ENCODE measurements around the gene UBE2D3.

Gene UBE2D3

DNA sequence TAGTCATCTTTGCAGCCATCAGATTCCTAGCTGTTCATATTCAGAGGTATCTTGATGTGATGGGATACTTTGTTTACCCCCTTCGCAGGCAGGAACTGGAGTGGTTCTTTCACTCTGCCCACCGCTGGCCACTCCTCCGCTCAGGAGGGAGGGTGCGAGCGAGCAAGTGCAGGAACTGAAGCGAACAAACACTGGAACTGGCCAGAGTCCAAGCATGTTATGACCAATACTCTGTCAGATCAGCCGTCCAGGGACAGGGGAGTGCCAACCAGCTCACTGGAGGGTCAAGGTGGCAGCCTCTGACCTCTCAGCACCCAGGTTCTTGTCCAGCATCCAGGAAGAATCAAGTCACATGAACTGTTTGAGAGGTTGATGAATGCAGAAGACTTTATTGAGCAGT lies 48.6 kb downstream of the UBE2D3 start:
- no peak for DNase-seq (ENCODE audit: low spot score in 2 of 2)
- Mint-ChIP-seq H3K36me3 (ENCODE audit: insufficient read depth) (no peaks in the 10 kb centered on the region), H3K27me3 (peaks cover 10% of the 10 kb centered on the region), H3K4me1 (no peaks in the 10 kb centered on the region), H3K27ac (ENCODE audit: low read depth) (no peak overlapping the region), H3K4me3 (no peak overlapping the region), H3K9me3 (no peaks in the 10 kb centered on the region)
- no peak for ATAC-seq (replicated peaks; ENCODE audit: extremely low read depth, poor library complexity, severe bottlenecking)

DNA sequence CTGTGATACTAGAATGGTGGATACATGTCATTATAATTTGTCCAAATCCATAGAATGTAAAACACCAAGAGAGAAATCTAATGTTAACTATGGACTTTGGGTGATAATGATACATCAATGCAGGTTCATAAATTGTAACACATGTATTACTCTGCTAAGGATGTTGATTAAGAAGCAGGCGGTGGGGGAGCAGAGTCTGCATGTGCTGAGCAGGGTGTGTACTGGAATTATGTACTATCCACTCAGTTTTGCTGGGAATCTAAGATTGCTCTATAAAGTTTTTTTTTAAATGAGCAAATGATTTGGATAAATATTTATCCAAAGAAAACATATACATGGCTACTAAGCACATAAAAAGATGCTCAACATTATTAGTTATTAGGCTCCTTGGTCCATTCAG lies 51.5 kb downstream of the UBE2D3 start:
- Mint-ChIP-seq H3K36me3 (ENCODE audit: insufficient read depth) (no peaks in the 10 kb centered on the region), H3K4me1 (no peaks in the 10 kb centered on the region)
- DNase-seq (ENCODE audit: low spot score in 2 of 2): no peak

DNA sequence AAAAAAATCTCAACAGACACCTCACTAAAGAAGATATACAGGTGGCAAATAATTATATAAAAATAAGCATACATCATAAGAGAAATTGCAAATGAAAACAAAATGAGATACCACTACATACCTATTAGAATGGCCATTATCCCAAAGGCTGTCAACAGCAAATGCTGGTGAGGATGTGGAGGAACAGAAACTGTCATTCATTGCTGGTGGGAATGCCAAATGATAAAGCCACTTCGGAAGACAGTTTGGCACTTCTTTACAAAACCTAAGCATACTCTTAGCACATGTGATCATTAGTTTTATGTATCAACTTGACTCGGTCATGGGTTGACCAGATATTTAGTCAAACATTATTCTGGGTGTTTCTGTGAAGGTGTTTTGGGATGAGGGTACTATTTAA lies 53.1 kb downstream of the UBE2D3 start:
- Mint-ChIP-seq H3K36me3 (ENCODE audit: insufficient read depth) (no peaks in the 10 kb centered on the region), H3K27ac (ENCODE audit: low read depth) (no peak overlapping the region), H3K9me3 (no peaks in the 10 kb centered on the region), H3K4me1 (no peaks in the 10 kb centered on the region), H3K27me3 (peaks cover 10% of the 10 kb centered on the region), H3K4me3 (no peak overlapping the region)
- DNase-seq (ENCODE audit: low spot score in 2 of 2): no peak
- ATAC-seq (replicated peaks; ENCODE audit: extremely low read depth, poor library complexity, severe bottlenecking): no peak

More for the DNA sequence above, 51.5 kb downstream of the UBE2D3 start:
- no peak for ATAC-seq (replicated peaks; ENCODE audit: extremely low read depth, poor library complexity, severe bottlenecking)
- H3K27me3 Mint-ChIP-seq: peaks cover 10% of the 10 kb centered on the region
- H3K9me3 Mint-ChIP-seq: no peaks in the 10 kb centered on the region
- no peak overlapping the region for H3K4me3 Mint-ChIP-seq
- no peak overlapping the region for H3K27ac Mint-ChIP-seq (ENCODE audit: low read depth)

DNA sequence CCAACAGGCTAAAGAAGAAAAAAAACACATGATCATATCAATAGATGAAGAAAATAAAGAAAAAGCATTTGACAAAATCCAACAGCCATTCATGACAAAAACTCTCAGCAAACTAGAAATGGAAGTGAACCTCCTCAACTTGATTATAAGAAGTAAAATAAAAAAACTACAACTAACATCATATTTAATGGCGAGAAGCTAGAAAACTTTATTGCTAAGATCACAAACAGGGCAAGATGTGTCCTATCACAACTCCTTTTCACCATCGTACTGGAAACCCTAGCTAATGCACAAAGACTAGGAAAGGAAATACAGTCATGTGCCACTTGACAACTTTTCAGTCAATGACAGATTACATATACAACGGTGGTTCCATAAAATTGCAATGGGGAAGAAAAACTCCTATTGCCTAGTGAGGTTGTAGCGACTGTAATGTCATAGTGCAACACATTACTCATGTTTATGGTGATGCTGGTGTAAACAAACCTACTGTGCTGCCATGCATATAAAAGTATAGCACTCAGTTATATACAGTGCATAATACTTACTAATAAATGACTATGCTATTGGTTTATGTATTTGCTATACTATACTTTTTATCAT lies 54.5 kb downstream of the UBE2D3 start:
- Mint-ChIP-seq H3K9me3 (no peaks in the 10 kb centered on the region), H3K4me1 (no peaks in the 10 kb centered on the region), H3K27me3 (no peaks in the 10 kb centered on the region), H3K36me3 (ENCODE audit: insufficient read depth) (no peaks in the 10 kb centered on the region), H3K27ac (ENCODE audit: low read depth) (no peak overlapping the region), H3K4me3 (no peak overlapping the region)
- no peak for ATAC-seq (replicated peaks; ENCODE audit: extremely low read depth, poor library complexity, severe bottlenecking)
- no peak for DNase-seq (ENCODE audit: low spot score in 2 of 2)

GRCh38 chr4:102764901-102765300 lies 62.5 kb downstream of the UBE2D3 start:
- no peaks in the 10 kb centered on the region for H3K9me3 Mint-ChIP-seq
- peaks cover 9% of the 10 kb centered on the region for H3K36me3 Mint-ChIP-seq (ENCODE audit: insufficient read depth)
- no peak overlapping the region for H3K4me3 Mint-ChIP-seq
- H3K4me1 Mint-ChIP-seq: peaks cover 14% of the 10 kb centered on the region
- H3K27me3 Mint-ChIP-seq: peaks cover 19% of the 10 kb centered on the region
- DNase-seq (ENCODE audit: low spot score in 2 of 2) (no peak), ATAC-seq (replicated peaks; ENCODE audit: extremely low read depth, poor library complexity, severe bottlenecking) (no peak)
- H3K27ac Mint-ChIP-seq (ENCODE audit: low read depth): no peak overlapping the region

DNA sequence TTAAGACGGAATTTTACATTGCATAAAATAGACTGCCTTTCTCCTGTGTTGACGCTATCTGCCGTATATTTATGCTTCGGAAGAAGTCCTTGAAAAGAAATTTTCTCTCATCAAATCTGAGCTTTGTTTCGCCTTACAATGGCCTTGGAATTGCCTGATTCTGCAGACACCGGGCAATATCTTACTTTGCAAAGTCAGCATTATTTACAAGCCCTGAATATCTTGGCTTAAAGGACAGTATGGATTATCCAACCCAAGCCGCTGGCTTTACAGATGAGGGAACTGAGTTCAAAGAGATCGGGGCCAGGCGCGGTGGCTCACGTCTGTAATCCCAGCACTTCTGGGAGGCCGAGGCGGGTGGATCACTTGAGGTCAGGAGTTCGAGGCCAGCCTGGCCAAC lies 65.4 kb downstream of the UBE2D3 start:
- DNase-seq (ENCODE audit: low spot score in 2 of 2) (no peak), ATAC-seq (replicated peaks; ENCODE audit: extremely low read depth, poor library complexity, severe bottlenecking) (no peak)
- H3K27me3 Mint-ChIP-seq: peaks cover 19% of the 10 kb centered on the region
- no peak overlapping the region for H3K27ac Mint-ChIP-seq (ENCODE audit: low read depth)
- H3K36me3 Mint-ChIP-seq (ENCODE audit: insufficient read depth): peaks cover 13% of the 10 kb centered on the region
- H3K4me3 Mint-ChIP-seq: peak overlapping the region; percentile 88
- H3K4me1 Mint-ChIP-seq: peaks cover 40% of the 10 kb centered on the region
- H3K9me3 Mint-ChIP-seq: no peaks in the 10 kb centered on the region

DNA sequence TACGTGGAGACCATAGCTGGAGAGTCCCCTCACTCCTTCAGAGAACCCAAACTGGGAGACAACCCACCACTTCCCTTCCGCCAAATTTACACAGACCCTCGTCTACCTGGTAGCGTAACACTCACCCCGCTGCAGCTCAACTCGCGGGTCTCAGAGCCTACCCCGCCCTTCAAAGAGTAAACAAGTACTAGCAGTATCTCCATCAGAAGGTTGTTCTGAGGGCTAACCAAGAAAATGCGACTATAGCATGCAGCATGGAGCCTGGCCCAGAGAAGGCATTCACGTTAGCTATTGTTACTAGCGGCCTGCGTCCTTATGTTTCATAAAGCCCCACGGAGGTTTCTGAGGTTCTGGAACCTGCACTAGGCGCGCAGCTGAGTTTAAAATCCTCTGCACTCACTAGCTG lies 66.1 kb downstream of the UBE2D3 start:
- ATAC-seq (replicated peaks; ENCODE audit: extremely low read depth, poor library complexity, severe bottlenecking) (peak; percentile 17), DNase-seq (ENCODE audit: low spot score in 2 of 2) (no peak)
- Mint-ChIP-seq H3K36me3 (ENCODE audit: insufficient read depth) (peaks cover 13% of the 10 kb centered on the region), H3K9me3 (no peaks in the 10 kb centered on the region), H3K4me3 (peak overlapping the region; percentile 88), H3K27ac (ENCODE audit: low read depth) (no peak overlapping the region), H3K27me3 (peaks cover 19% of the 10 kb centered on the region), H3K4me1 (peaks cover 40% of the 10 kb centered on the region)

DNA sequence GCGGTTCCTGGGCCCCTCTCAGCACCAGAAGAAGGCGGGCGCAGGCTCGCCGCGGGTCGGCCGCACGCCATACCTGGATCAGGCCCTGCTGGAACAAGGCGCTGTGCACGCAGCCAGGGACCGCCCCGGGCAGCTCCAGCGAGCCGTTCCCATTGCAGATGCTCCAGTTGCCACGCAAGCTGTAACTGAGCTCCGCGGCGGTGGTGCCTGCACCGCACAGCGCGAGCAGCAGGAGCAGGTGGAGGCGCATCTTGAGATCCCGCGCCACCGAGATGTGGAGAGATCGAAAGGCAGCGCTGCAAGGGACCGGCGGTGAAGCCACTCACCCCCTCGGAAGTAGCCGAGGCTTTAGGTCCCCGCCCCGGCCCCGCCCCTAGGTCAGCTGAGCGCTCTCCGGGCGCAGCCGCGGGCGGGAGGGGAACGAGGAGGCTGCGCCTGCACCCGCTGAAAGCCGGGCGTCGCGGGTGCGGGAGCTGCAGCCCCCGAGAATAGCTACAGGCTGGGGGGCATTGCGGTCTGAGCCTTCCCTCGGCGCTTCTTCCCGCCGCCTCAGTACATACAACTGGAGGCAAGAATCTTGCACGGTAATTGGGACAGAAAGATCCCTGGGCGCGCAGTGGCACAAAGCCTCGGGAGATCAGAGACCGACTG lies 66.6 kb downstream of the UBE2D3 start, which contains the start of gene MANBA:
TSS of gene MANBA (minus strand) at position 324 of the 651 bp plus-strand sequence. CDS start at position 250, 74 bp downstream.
- DNase-seq (ENCODE audit: low spot score in 2 of 2) (peak; percentile 53 to 56), ATAC-seq (replicated peaks; ENCODE audit: extremely low read depth, poor library complexity, severe bottlenecking) (peak; percentile 91)
- peaks cover 40% of the 10 kb centered on the region for H3K4me1 Mint-ChIP-seq
- H3K36me3 Mint-ChIP-seq (ENCODE audit: insufficient read depth): peaks cover 13% of the 10 kb centered on the region
- H3K4me3 Mint-ChIP-seq: peak within 1 kb of the TSS; percentile 88
- H3K27me3 Mint-ChIP-seq: peaks cover 15% of the 10 kb centered on the region
- peak within 1 kb of the TSS; percentile 77 for H3K27ac Mint-ChIP-seq (ENCODE audit: low read depth)
- no peaks in the 10 kb centered on the region for H3K9me3 Mint-ChIP-seq

- Mint-ChIP-seq H3K27ac (ENCODE audit: low read depth) (peak overlapping the region; percentile 77), H3K36me3 (ENCODE audit: insufficient read depth) (peaks cover 13% of the 10 kb centered on the region), H3K4me3 (peak overlapping the region; percentile 88), H3K4me1 (peaks cover 40% of the 10 kb centered on the region), H3K27me3 (peaks cover 8% of the 10 kb centered on the region), H3K9me3 (no peaks in the 10 kb centered on the region)
- DNase-seq (ENCODE audit: low spot score in 2 of 2): peak in 1 of 2 donors; percentile 43
- ATAC-seq (replicated peaks; ENCODE audit: extremely low read depth, poor library complexity, severe bottlenecking): peak; percentile 50
These were observed 67.3 kb downstream of the UBE2D3 start for GRCh38 chr4:102759831-102760644.

DNA sequence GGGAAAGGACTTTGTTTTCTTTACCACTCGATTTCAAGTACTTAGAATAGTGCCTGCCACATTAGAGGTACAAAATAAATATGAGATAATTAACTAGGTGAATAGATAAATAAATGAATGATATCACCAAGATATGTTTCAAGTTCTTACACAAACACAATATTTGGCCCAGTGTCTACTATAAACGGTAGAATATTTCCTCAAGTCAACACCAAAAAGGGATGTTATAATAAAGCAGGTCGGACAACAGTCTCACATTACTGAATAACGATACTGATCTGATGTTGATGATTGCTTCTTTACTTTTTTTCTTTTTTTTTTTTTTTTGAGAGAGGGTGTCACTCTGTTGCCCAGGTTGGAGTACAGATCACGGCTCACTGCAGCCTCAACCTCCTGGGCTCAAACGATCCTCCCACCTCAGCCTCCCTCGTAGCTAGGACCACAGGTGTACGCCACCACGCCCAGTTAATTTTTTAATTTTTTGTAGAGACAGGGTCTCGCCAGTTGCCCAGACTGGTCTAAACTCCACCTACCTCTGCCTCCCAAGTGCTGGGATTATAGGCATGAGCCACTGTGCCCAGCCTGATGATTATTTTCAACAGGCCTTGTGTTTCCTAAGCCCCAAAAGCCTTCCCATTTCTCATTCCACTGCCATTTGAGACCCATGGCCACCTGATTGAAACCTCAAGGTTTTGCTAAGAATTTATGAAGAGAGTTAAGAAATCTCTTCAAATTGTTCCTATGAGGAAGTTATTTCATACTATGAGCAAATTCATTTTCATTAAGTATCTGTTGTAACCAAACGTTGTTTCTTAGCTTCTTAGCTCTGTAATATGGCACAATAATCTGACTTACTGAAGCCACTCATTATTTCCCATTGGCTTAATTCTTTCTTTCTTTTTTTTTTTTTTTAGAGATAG lies 68.8 kb downstream of the UBE2D3 start:
- peak overlapping the region; percentile 16 for H3K27ac Mint-ChIP-seq (ENCODE audit: low read depth)
- H3K9me3 Mint-ChIP-seq: no peaks in the 10 kb centered on the region
- peaks cover 40% of the 10 kb centered on the region for H3K4me1 Mint-ChIP-seq
- H3K4me3 Mint-ChIP-seq: no peak overlapping the region
- ATAC-seq (replicated peaks; ENCODE audit: extremely low read depth, poor library complexity, severe bottlenecking): no peak
- peaks cover 11% of the 10 kb centered on the region for H3K36me3 Mint-ChIP-seq (ENCODE audit: insufficient read depth)
- H3K27me3 Mint-ChIP-seq: no peaks in the 10 kb centered on the region
- no peak for DNase-seq (ENCODE audit: low spot score in 2 of 2)

DNA sequence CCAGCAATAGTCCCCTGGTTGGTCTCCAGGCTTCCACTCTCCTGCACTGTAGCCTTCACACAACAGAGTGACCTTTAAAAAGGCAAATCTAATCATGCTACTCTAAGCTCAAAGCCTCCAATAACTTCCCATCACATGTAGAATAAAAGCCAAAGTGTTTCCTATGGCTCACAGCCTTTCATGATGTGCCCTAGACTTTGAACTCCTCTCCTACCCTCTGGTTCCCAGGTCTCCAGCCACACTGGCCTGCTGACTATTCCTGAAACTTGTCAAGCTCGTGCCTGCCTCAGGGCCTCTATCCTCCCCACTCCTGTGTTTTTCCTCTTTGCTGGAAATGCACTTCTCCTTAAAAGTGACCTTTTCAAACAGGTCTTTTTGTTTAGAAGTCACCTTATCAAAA lies 69.7 kb downstream of the UBE2D3 start:
- H3K9me3 Mint-ChIP-seq: no peaks in the 10 kb centered on the region
- H3K4me3 Mint-ChIP-seq: no peak overlapping the region
- peaks cover 40% of the 10 kb centered on the region for H3K4me1 Mint-ChIP-seq
- peak overlapping the region; percentile 16 for H3K27ac Mint-ChIP-seq (ENCODE audit: low read depth)
- no peak for ATAC-seq (replicated peaks; ENCODE audit: extremely low read depth, poor library complexity, severe bottlenecking)
- peaks cover 11% of the 10 kb centered on the region for H3K36me3 Mint-ChIP-seq (ENCODE audit: insufficient read depth)
- DNase-seq (ENCODE audit: low spot score in 2 of 2): no peak
- H3K27me3 Mint-ChIP-seq: no peaks in the 10 kb centered on the region

- Mint-ChIP-seq H3K4me1 (peaks cover 29% of the 10 kb centered on the region), H3K27me3 (no peaks in the 10 kb centered on the region), H3K27ac (ENCODE audit: low read depth) (no peak overlapping the region), H3K9me3 (no peaks in the 10 kb centered on the region), H3K36me3 (ENCODE audit: insufficient read depth) (no peaks in the 10 kb centered on the region), H3K4me3 (no peak overlapping the region)
- no peak for DNase-seq (ENCODE audit: low spot score in 2 of 2)
- ATAC-seq (replicated peaks; ENCODE audit: extremely low read depth, poor library complexity, severe bottlenecking): no peak
These were observed 73.3 kb downstream of the UBE2D3 start for GRCh38 chr4:102754044-102754443.

Data from central memory CD8-positive, alpha-beta T cell (primary cell).